Measurements from ENCODE around the gene ZNF74.

ZNF74 gene

GRCh38 chr22:20456064-20456721, 62.2 kb downstream of the ZNF74 start:
- peaks cover 82% of the 10 kb centered on the region for H3K36me3 Mint-ChIP-seq (ENCODE audit: low read depth)
- intact Hi-C loops (cut with micrococcal nuclease), result loop anchor here (1.0 to 2.0 kb wide), 3 partner anchors 27 to 39 kb away; partner anchors contain the start of gene KLHL22
- peaks cover 25% of the 10 kb centered on the region for H3K4me1 Mint-ChIP-seq (ENCODE audit: low read depth)
- no peaks in the 10 kb centered on the region for H3K9me3 Mint-ChIP-seq
- no peaks in the 10 kb centered on the region for H3K27me3 Mint-ChIP-seq
- no peak overlapping the region for H3K27ac Mint-ChIP-seq
- no peak overlapping the region for H3K4me3 Mint-ChIP-seq

GRCh38 chr22:20456722-20457076, 62.7 kb downstream of the ZNF74 start:
- Mint-ChIP-seq H3K9me3 (no peaks in the 10 kb centered on the region), H3K27ac (no peak overlapping the region), H3K27me3 (no peaks in the 10 kb centered on the region), H3K4me1 (ENCODE audit: low read depth) (peaks cover 25% of the 10 kb centered on the region), H3K36me3 (ENCODE audit: low read depth) (peaks cover 78% of the 10 kb centered on the region), H3K4me3 (no peak overlapping the region)
- intact Hi-C loops (cut with micrococcal nuclease), result loop anchor here (1.0 to 2.0 kb wide), 3 partner anchors 27 to 38 kb away; partner anchors contain the start of gene KLHL22

- Mint-ChIP-seq H3K27me3 (no peaks in the 10 kb centered on the region), H3K4me3 (no peak overlapping the region), H3K4me1 (ENCODE audit: low read depth) (peaks cover 29% of the 10 kb centered on the region), H3K9me3 (no peaks in the 10 kb centered on the region), H3K27ac (no peak overlapping the region), H3K36me3 (ENCODE audit: low read depth) (peaks cover 78% of the 10 kb centered on the region)
- intact Hi-C loops (cut with micrococcal nuclease), result loop anchor here (2.0 kb wide), 1 partner anchor 37 kb away; the partner anchor contains the start of gene KLHL22
These were observed 63.7 kb downstream of the ZNF74 start for GRCh38 chr22:20457506-20458240.
